22Rv1 (cell line): ENCODE data around the gene CPLX3.

Experiments used
- H3K27ac ChIP-seq: fragments of 450-650 bp; 2 replicates; pipeline ENCODE4 v1.5.1; 2017
- ZFX ChIP-seq: fragments of 450-650 bp; IDR thresholded peaks from 2 replicates; pipeline ENCODE4 v1.6.1; 2017; ENCODE audit warnings: antibody characterized with exemption, borderline replicate concordance
- TF ChIP-seq, protein P1 (sequence below): fragments of 450-650 bp; IDR thresholded peaks from 2 replicates; pipeline ENCODE4 v1.5.1; 2017; ENCODE audit warnings: mild to moderate bottlenecking

The CPLX3 gene

DNA sequence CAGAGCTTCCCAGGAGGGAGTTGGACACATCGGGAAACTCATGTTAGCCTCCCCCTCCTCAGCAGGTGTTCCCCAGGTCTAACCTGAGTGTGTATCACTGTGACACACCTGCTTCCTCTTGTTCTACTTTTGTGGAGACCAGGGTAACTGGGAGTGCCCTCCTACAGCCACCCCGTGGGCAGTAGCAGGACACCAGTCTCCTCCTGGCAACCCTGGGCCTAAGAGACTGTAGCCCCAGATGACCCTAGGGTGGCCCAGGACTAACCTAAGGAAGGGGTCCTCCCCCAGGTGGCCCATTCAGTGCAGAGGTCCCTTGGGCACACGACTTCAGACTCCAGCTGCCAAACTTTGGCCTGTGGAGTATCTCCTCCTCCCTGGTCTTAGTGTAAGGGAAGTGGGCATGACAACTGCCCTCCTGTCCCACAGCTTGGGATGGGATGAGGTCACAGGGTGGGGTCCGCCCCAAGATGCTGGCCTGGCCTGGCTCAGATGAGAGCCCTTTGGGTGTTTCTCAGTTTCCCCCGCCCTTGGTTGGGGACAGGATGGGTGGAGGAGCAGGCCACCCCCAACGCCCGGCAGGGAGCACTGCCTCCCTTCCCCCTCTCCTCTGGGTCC lies 39.8 kb upstream of the CPLX3 start:
- TF ChIP-seq ZFX, result no peak
- TF ChIP-seq, protein P1, sequence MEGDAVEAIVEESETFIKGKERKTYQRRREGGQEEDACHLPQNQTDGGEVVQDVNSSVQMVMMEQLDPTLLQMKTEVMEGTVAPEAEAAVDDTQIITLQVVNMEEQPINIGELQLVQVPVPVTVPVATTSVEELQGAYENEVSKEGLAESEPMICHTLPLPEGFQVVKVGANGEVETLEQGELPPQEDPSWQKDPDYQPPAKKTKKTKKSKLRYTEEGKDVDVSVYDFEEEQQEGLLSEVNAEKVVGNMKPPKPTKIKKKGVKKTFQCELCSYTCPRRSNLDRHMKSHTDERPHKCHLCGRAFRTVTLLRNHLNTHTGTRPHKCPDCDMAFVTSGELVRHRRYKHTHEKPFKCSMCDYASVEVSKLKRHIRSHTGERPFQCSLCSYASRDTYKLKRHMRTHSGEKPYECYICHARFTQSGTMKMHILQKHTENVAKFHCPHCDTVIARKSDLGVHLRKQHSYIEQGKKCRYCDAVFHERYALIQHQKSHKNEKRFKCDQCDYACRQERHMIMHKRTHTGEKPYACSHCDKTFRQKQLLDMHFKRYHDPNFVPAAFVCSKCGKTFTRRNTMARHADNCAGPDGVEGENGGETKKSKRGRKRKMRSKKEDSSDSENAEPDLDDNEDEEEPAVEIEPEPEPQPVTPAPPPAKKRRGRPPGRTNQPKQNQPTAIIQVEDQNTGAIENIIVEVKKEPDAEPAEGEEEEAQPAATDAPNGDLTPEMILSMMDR, result no peak
- H3K27ac ChIP-seq, result peak overlapping the region; percentile 77

DNA sequence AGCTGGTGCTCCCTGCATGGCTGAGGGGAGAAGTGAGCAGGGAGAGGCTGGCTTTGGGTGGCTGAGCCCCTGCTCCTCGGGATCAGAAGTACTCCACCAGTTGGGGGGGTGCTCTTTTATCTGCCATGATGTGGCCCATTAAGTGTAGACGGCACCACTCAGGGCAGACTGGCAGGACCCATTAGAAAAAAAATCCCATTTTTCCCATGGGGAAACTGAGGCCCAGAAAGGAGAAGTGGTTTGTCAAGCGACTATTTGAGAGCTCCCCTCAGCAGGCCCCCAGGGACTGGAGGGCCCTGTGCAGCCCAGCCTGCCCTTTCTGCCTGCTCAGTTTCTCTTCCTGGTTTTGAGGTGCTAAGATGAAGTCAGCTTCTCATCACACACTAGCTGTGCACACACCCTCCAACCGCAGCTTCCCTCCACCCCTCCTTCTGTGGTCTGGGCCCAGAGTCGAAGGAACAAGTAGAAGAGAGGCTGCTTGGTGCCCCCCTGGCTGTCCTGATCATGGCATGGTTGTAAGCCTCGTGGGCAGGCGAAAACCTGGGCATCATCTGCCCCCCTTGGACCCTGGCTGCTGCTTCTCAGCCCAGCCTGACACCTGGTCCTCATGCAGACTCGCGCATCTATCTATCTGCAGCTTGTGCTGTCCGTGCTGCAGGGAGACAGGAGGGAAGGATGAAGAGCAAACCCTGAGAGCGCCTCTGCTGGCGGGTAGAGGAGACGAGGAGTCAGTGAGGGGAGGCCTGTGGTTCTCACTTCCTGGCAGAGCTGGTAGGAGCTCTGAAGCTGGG lies 39.0 kb upstream of the CPLX3 start:
- H3K27ac ChIP-seq, result peak overlapping the region; percentile 77
- TF ChIP-seq, protein P1, result peak; percentile 85
- no peak for TF ChIP-seq ZFX

DNA sequence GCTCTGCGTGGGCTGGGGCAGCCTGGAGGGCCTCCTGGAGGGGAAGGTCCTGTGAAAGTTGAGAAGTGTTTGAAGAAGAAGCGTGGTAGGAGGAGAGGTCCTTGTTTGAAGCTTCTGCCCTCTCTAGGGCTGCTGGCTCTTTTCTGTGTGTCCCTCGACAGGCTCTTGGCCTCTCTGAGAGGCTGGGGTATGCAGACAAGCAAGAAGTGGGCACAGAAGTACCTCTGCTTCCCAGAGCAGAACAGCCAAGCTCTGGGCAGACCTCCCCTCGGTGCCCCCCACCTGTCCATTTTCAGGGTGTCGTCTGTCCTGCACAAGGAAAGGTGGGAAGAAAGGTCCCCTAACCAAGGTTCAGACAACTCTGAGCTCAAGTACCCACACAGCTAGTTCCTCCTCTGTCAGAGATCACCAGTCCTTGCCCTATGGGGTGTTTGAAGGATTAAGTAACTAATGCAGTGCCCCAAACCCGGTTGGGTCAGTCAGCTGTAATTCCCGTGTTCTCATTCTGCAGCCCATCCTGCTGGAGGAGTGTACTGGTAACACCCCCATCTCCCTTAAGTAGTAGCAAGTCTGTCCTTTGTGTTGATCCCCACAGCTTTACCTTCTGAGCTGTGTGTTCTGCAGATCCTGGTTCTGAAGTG lies 38.3 kb upstream of the CPLX3 start:
- TF ChIP-seq, protein P1, result peak; percentile 51
- no peak for TF ChIP-seq ZFX
- H3K27ac ChIP-seq, result peak overlapping the region; percentile 77

DNA sequence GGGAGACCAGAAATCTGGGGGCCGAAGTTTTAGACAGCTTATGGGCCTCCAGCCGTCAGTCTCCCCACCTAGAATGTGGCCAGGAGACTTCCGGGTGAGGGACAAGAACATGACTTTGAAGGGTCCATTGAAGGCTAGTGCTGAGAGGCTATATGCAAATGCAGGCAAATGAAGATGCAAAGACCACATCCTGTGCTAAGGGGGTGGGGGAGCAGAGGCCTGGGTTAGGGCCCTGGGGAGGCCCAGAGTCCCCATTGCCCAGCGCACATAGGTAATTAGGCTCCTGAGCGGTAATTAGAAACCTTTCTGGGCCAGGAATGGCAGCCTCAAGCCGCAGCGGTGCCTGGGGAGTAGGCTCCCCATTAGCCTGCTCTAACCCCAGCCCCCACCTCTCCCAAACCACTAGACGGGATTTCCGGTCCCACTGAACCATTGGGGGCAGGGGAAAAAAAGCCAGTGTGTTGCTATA lies 37.7 kb upstream of the CPLX3 start:
- TF ChIP-seq, protein P1, result no peak
- TF ChIP-seq ZFX, result no peak

DNA sequence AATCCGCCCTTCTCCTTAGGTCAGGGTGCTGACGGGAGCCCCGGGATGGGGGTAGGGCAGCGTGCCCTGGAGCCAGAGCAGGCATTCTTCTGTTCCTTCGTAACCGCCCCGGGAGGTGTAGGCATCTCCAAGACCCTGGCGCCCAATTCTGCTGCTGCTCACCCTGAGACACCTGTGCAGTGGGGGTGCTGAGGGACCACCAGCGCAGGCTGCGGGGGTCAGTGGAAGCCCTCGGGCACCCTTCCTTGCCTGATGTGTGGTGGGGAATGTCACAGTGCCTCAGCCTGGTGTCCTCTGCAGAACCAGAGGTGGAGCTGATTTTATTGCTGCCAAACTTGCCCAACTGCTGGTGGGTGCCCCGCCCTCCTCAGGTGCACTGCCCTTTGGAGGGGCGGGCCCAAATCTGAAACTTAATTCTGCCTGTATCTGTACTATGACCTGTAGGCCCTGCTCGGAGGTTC lies 37.2 kb upstream of the CPLX3 start:
- peak overlapping the region; percentile 77 for H3K27ac ChIP-seq
- TF ChIP-seq ZFX, result no peak
- TF ChIP-seq, protein P1, result 0 out of 2 replicates have a peak, but pooled peaks have one; percentile 13

More for the DNA sequence above, 37.7 kb upstream of the CPLX3 start:
- peak overlapping the region; percentile 77 for H3K27ac ChIP-seq

DNA sequence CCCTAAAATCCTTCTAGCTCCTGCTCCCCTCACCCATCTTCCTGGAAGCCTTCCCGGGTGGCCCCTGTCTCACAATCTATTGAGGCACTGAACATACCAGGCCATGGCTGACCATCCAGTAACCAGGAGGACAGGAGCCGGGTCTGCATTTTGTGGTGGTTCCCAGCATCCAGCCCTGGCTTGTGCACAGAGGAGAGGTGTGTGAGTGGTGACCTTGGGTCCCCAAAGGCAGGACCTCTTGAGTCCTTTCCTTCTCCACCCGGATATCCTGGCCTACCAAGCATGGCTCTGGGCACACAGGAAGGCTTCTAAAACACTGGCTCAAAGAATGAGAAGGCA lies 36.7 kb upstream of the CPLX3 start:
- peak overlapping the region; percentile 77 for H3K27ac ChIP-seq
- TF ChIP-seq, protein P1, result no peak
- TF ChIP-seq ZFX, result no peak
